PFSK-1 (cell line): ENCODE results near the gene IL1RAPL2.

Source experiments
- FOXP2 ChIP-seq: optimal IDR thresholded peaks from 2 replicates; pipeline ENCODE3; 2011; ENCODE audit warnings: borderline replicate concordance, control low read depth, inconsistent platforms; ENCODE audit not compliant: insufficient read depth; ENCODE audit errors: extremely low read length, extremely low read depth
- POLR2AphosphoS5 ChIP-seq: IDR thresholded peaks from 2 replicates; pipeline ENCODE4 v1.6.1; 2012; ENCODE audit warnings: low read depth, mild to moderate bottlenecking, control low read depth, low read length, moderate library complexity
- SIN3A ChIP-seq: IDR thresholded peaks from 2 replicates; pipeline ENCODE4 v1.6.1; 2012; ENCODE audit warnings: mild to moderate bottlenecking, low read length, moderate library complexity, borderline replicate concordance; ENCODE audit not compliant: insufficient read depth
- TAF1 ChIP-seq: IDR thresholded peaks from 2 replicates; pipeline ENCODE4 v1.6.1; 2012; ENCODE audit warnings: low read length, control low read depth, borderline replicate concordance; ENCODE audit not compliant: insufficient read depth
- TF ChIP-seq, protein P1 (sequence below), 2 experiments: IDR thresholded peaks; 2 replicates each; pipeline versions ENCODE4 v1.6.1 to v1.8.0; 2011 to 2012; ENCODE audit warnings: low read depth in 2 of 2, low read length in 2 of 2, control low read depth in 1 of 2, inconsistent platforms in 1 of 2, mild to moderate bottlenecking in 1 of 2, moderate library complexity in 1 of 2; ENCODE audit not compliant: insufficient read depth in 1 of 2

IL1RAPL2 gene

DNA sequence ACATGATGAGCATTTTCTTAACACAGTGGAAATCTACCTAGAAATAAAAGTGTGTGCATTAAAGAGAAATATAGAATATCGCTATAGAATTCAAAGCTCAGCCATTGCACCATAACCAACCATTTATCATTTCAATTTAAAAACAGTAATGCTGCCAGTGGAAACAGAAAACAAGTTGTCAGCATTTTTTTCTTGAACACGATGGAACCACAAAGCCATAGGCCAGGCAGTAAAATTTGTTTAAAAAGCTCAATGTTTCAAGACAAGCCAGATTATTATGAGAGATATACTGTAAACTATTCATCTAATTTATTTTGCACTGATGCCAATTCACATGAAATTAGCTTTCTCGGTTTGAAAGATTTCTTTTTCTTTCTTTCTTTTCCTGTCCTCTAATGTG is 1209.7 kb downstream of the IL1RAPL2 start:
- TF ChIP-seq, protein P1, sequence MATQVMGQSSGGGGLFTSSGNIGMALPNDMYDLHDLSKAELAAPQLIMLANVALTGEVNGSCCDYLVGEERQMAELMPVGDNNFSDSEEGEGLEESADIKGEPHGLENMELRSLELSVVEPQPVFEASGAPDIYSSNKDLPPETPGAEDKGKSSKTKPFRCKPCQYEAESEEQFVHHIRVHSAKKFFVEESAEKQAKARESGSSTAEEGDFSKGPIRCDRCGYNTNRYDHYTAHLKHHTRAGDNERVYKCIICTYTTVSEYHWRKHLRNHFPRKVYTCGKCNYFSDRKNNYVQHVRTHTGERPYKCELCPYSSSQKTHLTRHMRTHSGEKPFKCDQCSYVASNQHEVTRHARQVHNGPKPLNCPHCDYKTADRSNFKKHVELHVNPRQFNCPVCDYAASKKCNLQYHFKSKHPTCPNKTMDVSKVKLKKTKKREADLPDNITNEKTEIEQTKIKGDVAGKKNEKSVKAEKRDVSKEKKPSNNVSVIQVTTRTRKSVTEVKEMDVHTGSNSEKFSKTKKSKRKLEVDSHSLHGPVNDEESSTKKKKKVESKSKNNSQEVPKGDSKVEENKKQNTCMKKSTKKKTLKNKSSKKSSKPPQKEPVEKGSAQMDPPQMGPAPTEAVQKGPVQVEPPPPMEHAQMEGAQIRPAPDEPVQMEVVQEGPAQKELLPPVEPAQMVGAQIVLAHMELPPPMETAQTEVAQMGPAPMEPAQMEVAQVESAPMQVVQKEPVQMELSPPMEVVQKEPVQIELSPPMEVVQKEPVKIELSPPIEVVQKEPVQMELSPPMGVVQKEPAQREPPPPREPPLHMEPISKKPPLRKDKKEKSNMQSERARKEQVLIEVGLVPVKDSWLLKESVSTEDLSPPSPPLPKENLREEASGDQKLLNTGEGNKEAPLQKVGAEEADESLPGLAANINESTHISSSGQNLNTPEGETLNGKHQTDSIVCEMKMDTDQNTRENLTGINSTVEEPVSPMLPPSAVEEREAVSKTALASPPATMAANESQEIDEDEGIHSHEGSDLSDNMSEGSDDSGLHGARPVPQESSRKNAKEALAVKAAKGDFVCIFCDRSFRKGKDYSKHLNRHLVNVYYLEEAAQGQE (IDR thresholded peaks at IDR 0.05; ENCODE audit: insufficient read depth in 1 of 2, low read depth in 2 of 2, low read length in 2 of 2): no peak
- TF ChIP-seq FOXP2 (no peak), TAF1 (no peak), SIN3A (no peak), POLR2AphosphoS5 (no peak)

DNA sequence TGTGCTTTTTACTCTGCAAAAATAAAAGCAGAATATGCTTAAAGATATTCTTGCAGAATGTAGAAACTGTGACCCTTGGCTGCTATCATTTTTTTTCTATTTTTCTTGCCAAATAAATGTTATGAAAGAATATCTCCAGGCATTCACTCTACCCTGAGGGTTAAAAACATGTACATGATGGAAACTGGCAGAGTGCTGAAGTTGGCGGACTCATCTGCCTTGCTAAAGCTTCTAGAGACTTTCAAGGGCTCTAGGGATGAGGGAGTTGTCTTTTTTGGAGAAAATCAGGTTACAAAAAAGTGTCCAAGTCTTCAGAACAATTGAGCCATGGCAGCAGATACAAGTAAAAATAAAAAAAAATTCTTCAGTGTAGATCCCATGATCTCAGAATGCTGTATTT is 1215.8 kb downstream of the IL1RAPL2 start:
- TF ChIP-seq POLR2AphosphoS5: no peak
- TF ChIP-seq, protein P1 (IDR thresholded peaks at IDR 0.05; ENCODE audit: insufficient read depth in 1 of 2, low read depth in 2 of 2, low read length in 2 of 2): no peak
- TF ChIP-seq SIN3A: no peak
- TF ChIP-seq FOXP2: no peak
- no peak for TF ChIP-seq TAF1

DNA sequence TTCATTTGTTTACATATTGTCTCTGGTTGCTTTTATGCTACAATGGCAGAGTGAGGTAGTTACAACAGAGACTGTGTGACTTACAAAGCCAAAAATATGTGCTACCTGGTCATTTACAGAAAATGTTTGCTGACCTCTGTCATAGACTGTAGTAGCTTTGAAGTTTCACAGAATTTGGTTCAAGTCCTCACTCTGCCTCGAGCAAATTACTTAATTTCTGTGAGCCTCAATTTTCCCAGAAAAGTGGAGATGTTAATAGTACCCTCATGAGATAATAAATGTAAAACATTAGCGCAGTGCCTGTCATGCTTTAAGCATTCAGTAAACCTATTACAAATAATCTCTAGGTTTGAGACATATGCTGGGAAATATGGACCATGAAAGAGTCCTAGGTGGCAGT is 1237.9 kb downstream of the IL1RAPL2 start:
- no peak for TF ChIP-seq TAF1
- TF ChIP-seq, protein P1 (IDR thresholded peaks at IDR 0.05; ENCODE audit: insufficient read depth in 1 of 2, low read depth in 2 of 2, low read length in 2 of 2): no peak
- TF ChIP-seq FOXP2: no peak
- TF ChIP-seq POLR2AphosphoS5: no peak
- no peak for TF ChIP-seq SIN3A

DNA sequence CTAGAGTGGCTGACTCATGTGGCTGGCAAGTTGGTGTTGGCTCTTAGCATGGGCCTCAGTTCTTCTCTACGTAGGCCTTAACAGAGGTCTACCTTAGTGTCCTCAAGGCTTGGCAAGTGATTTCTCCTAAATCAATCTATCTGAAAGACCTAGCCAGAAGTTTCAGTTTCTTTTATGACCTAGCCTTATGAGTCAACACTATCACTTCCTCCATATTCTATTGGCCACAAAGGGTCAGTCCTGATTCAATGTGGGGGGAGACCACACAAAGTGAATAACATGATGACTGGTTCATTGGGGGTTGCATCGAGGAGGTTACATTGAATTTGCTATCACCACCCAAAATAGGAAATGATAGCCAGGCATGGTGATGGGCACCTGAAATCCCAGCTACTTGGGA is 1250.5 kb downstream of the IL1RAPL2 start:
- TF ChIP-seq FOXP2: no peak
- no peak for TF ChIP-seq POLR2AphosphoS5
- TF ChIP-seq SIN3A: no peak
- TF ChIP-seq, protein P1 (IDR thresholded peaks at IDR 0.05; ENCODE audit: insufficient read depth in 1 of 2, low read depth in 2 of 2, low read length in 2 of 2): no peak
- TF ChIP-seq TAF1: no peak
